ENCODE data around the gene STK32B. TPM values are rescaled to one million over a fixed set of nuclear protein-coding genes. Genes with fewer than 3 reads are reported as not detected.

The STK32B gene
- total and polyA plus RNA-seq, 2 of the 8 experiments (the other 6 are each of a cell fraction or from before 2014, with no cell fraction given), result 2.3 to 2.5 TPM

GRCh38 chr4:5160668-5161067, 109.4 kb downstream of the STK32B start:
- H3K9me3 ChIP-seq (ENCODE audit: insufficient read depth in 2 of 2, low read depth in 1 of 2, low read length in 1 of 2), result no peaks in the 10 kb centered on the region
- no peak overlapping the region for H4K5ac ChIP-seq (ENCODE audit: insufficient read length, low read depth, low read length)
- no peak overlapping the region for H3K18ac ChIP-seq (ENCODE audit: extremely low read depth, low read length)
- no peak overlapping the region for H2BK15ac ChIP-seq (ENCODE audit: low read length)
- H3K4me1 ChIP-seq (replicated peaks in 1 of 4; ENCODE audit: control insufficient read depth in 3 of 4, insufficient read depth in 4 of 4, low read length in 3 of 4), result peaks cover 0 to 6% (median 5%) of the 10 kb centered on the region in 4 experiments; a peak in 6 of 7 replicates
- H3K23ac ChIP-seq (ENCODE audit: insufficient read length), result no peak overlapping the region
- no peak overlapping the region for H2AFZ ChIP-seq (ENCODE audit: low read length)
- no peaks in the 10 kb centered on the region for H4K20me1 ChIP-seq (replicated peaks in 1 of 2; ENCODE audit: control insufficient read depth in 1 of 2, insufficient read depth in 2 of 2, low read length in 2 of 2)
- H3K9ac ChIP-seq (replicated peaks in 1 of 4; ENCODE audit: extremely low read depth in 1 of 4, low read depth in 3 of 4, low read length in 3 of 4), result no peak overlapping the region
- no peaks in the 10 kb centered on the region for H3K79me1 ChIP-seq (ENCODE audit: low read depth, low read length)
- TF ChIP-seq ASH2L (IDR thresholded peaks at IDR 0.05; ENCODE audit: low read length) (no peak), ATF2 (IDR thresholded peaks at IDR 0.05; ENCODE audit: low read length) (no peak), TEAD4 (IDR thresholded peaks at IDR 0.05; ENCODE audit: low read depth, low read length) (no peak), JUND (IDR thresholded peaks at IDR 0.05; ENCODE audit: low read length) (no peak)
- POLR2A ChIA-PET (ENCODE audit: partially characterized antibody), result no interaction called here
- no peak overlapping the region for H3K4me3 ChIP-seq (ENCODE audit: extremely low read depth in 1 of 4, insufficient read depth in 2 of 4, low read depth in 3 of 4, low read length in 4 of 4)
- H3K79me2 ChIP-seq (ENCODE audit: control insufficient read depth in 1 of 2, insufficient read depth in 2 of 2, low read length in 2 of 2), result no peaks in the 10 kb centered on the region
- H4K8ac ChIP-seq (ENCODE audit: extremely low read depth, insufficient read depth, low read length), result peak overlapping the region; percentile 3
- no peaks in the 10 kb centered on the region for H3K23me2 ChIP-seq (ENCODE audit: low read depth, low read length)
- no peaks in the 10 kb centered on the region for H3K36me3 ChIP-seq (ENCODE audit: control insufficient read depth in 2 of 4, insufficient read depth in 4 of 4, low read length in 3 of 4)
- no peak overlapping the region for H3K56ac ChIP-seq (replicated peaks; ENCODE audit: insufficient read length, low read depth, low read length)
- H2BK12ac ChIP-seq (ENCODE audit: low read depth, low read length), result no peak overlapping the region
- no peak overlapping the region for H3K14ac ChIP-seq (ENCODE audit: insufficient read length)
- CTCF ChIA-PET (ENCODE audit: partially characterized antibody), result no interaction called here
- no peak overlapping the region for H3K27ac ChIP-seq (ENCODE audit: low read depth, low read length)
- H2BK5ac ChIP-seq (ENCODE audit: low read depth, low read length), result no peak overlapping the region
- H2AK5ac ChIP-seq (ENCODE audit: low read depth, low read length), result no peak overlapping the region
- no peaks in the 10 kb centered on the region; a peak in 3 of 7 replicates for H3K27me3 ChIP-seq (replicated peaks in 1 of 4; ENCODE audit: control insufficient read depth in 3 of 4, extremely low read depth in 1 of 4, insufficient read depth in 3 of 4, low read length in 3 of 4)
- H2BK20ac ChIP-seq (ENCODE audit: low read length), result no peak overlapping the region
- WGBS, 2 experiments (ENCODE audit: extremely low coverage in 1 of 2, insufficient coverage in 1 of 2, insufficient read length in 1 of 2, insufficient replicate concordance in 2 of 2, low coverage in 1 of 2, low lambda C conversion rate in 2 of 2, missing lambda C conversion rate in 1 of 2), result 89% methylated on average over 4 of the region's 4 CpGs; no CpG with 5 or more reads in 1 of the 2 experiments
- H2BK120ac ChIP-seq (replicated peaks; ENCODE audit: low read depth, low read length), result no peak overlapping the region
- H3K4me2 ChIP-seq (ENCODE audit: insufficient read depth in 1 of 2, low read depth in 2 of 2, low read length in 2 of 2), result no peak overlapping the region
- H4K91ac ChIP-seq (replicated peaks; ENCODE audit: insufficient read length, low read length), result no peak overlapping the region
- DNase-seq (ENCODE audit: low read depth in 1 of 2, low spot score in 2 of 2), result no peak
- H3K4ac ChIP-seq (replicated peaks; ENCODE audit: insufficient read length, low read depth, low read length), result no peak overlapping the region
- FAIRE-seq, result no peak

Measured in H1 (cell line).